Measurements from ENCODE around the gene KBTBD2.
"Not testable (repeated sequence)": the region's sequence is repeated elsewhere in the genome, so short reads cannot be mapped to it uniquely, and the experiment has no call there.

KBTBD2 gene

GRCh38 chr7:32828996-32829752, 62.4 kb downstream of the KBTBD2 start:
- not testable (repeated sequence) for H3K36me3 ChIP-seq (ENCODE audit: low read length); H3K9me2 ChIP-seq (replicated peaks; ENCODE audit: insufficient read depth, low read length); H3K9ac ChIP-seq (ENCODE audit: low read length); H3K27ac ChIP-seq (ENCODE audit: low read depth, low read length); H3K79me2 ChIP-seq (ENCODE audit: insufficient read depth, low read length); H3F3A ChIP-seq (ENCODE audit: insufficient read depth); H3K27me3 ChIP-seq (ENCODE audit: low read length); H4K20me1 ChIP-seq (ENCODE audit: low read depth, low read length); H2AFZ ChIP-seq (ENCODE audit: low read depth, low read length, severe bottlenecking); H3K9me3 ChIP-seq (ENCODE audit: insufficient read depth, low read length); H3K4me2 ChIP-seq (ENCODE audit: low read depth, low read length, poor library complexity, severe bottlenecking); H3K4me3 ChIP-seq (ENCODE audit: insufficient read depth, low read length, poor library complexity, severe bottlenecking)

All from SU-DHL-6 (cell line).